Measurements from ENCODE around the gene MB21D2.

The MB21D2 gene

DNA sequence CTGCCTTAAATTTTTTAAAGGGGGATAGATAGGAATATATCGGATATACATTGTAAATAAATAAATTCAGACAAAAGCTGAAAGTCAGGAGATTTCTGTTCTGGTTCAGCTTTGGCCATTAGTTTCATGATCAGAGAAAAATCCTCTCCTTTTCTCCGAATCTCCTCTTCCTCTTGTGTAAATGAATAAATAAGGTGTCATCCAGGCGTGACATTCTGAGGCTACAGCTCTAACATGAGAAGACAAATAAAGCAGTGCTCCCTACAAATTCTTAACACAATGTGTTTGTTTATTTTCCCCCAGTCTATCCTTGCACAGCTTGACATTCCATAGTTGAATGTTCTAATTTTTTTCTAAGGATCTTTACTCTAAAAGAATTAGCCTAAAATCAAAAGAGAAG lies 9.4 kb upstream of the MB21D2 start:
- in situ Hi-C loops (cut with HindIII; ENCODE audit: low sequenced_read_pairs): no loop called here

DNA sequence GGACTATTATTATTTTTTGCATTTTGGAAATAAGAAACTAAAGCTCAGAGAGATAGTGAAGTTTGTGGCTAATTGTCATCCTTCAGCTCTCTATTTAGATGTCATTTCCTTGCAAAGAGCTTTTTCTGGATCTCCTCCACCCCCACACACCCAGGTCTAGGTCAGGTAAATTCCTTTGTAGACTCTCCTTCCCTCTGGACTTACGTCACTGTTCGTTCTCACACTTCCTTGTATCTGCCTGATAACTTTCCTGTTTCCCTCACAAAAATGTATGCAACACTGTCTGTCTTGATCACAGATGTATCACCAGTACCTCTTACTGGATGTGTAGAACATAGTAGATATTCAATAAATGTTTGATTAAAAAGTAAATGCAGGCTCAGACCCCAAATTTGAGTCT lies 6.1 kb upstream of the MB21D2 start:
- in situ Hi-C loops (cut with HindIII; ENCODE audit: low sequenced_read_pairs): no loop called here

DNA sequence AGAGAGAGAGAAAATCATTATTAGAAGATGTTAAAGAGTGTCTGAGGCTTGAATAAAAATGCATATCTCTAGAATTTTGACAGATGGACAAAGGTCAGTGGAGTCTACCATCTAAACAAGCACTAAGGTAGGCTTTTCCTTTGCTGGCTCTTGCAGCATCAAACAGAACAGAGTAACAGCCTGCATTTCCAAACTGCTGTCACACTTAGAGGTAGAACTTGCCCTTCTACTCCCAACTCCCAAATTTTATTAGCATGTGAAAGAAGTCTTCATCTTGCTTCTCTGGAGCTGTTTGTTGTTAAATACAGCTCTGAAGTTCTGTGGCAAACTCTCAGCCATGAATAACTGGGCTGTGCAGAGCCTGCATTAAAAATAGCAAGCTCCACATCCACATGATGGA lies 4.1 kb upstream of the MB21D2 start:
- in situ Hi-C loops (cut with HindIII; ENCODE audit: low sequenced_read_pairs): no loop called here

DNA sequence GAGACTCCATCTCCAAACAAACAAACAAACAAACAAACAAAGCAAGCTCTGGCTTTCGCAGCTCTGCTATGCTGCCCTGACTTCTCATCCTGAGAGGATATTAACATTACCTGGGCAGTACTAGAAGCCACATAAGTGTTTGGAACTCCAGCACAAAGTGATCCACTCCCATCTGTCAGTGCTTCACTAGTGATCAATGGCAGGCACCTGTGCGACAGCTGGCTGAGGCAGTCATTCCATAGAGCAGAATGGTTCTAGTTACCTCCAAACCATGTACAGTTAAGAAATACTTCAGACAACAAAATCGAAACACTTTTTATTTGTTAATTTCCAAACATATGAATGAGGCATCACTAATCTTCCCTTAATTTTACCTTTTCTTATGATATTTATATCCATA lies 2.8 kb upstream of the MB21D2 start:
- in situ Hi-C loops (cut with HindIII; ENCODE audit: low sequenced_read_pairs): no loop called here

DNA sequence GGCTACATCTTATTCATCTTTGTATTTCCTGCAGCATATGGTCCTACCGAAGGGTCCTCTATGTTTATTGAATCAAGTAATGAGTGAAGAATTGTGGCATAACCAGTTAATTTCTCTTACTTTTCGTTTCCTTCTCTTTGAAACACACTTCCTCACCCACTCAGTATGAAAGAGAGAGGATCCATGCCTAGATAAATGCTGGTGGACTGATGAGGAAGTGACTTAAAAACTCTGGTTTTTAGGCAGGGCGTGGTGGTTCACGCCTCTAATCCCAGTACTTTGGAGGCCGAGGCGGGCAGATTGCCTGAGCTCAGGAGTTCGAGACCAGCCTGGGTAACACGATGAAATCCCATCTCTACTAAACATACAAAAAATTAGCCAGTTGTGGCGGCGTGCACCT lies 2.2 kb upstream of the MB21D2 start:
- in situ Hi-C loops (cut with HindIII; ENCODE audit: low sequenced_read_pairs): loop anchor here (5.0 kb wide), 1 partner anchor 108 kb away; no protein-coding TSS in a partner anchor

DNA sequence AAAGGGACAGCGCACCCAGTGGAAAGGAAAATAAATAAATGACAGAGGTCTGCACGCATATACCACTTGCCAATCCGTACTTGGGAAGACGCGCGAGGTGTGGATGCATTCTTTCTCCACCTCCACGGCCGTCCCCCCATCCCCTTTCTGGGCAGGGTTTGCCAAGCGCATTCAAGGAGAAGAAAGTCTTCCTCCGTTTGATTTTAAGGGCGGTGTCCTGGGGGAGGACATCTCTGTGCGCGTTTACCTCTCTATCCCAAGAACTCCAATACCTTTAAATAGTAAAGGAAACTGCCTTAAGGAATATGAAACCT lies 576 bp upstream of the MB21D2 start:
- in situ Hi-C loops (cut with HindIII; ENCODE audit: low sequenced_read_pairs): loop anchor here (5.0 kb wide), 1 partner anchor 106 kb away; no protein-coding TSS in a partner anchor

DNA sequence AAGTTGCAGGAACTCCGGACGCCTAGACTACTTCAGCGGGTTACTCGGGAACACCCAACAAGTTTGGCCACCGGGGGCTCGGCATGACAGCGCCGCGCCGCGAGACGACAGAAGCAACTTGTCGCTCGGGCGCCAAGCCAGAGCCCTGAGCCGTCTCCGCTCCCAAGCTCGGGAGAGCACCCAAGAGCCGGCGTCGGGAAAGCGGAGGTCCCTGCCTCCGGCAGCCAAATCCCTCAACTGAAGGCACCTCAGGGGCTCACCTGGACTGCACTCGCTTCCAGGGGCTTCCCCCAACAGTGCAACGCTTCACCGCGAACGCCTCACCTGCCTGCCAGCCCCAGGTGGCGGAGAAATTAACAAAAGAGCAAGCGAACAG lies 640 bp downstream of the MB21D2 start:
- in situ Hi-C loops (cut with HindIII; ENCODE audit: low sequenced_read_pairs): loop anchor here (5.0 kb wide), 1 partner anchor 105 kb away; no protein-coding TSS in a partner anchor

DNA sequence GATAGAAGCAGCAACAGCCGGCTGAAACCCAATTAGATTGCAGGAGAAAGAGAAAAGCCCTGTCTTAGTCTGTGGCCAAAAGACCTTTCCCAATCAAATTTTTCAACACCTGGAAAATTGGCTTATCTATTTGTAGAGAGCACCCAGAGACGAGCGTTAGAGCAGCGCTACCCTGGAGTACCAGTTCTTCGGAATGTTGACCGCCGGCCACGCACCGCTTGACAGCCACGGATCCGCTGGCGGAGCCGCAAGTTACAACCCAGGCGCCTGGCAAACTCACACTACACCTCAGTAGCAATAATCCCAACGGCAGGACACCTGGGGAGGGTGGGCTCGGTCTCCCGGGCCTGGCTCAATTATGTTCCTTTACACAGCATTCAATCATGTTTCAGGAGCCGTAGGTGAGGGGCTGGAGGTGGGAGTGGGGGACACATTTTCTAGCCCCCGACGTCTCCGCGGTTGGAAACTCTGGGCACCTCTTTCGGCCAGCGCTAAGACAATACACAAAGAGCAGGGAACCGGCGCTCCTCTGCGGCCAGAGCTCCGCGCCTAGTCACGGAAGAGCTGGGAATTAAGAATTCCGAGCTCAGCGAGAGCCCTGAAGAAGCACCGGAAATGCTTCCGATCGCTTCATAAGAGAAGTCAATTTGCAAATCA lies 1.2 kb downstream of the MB21D2 start:
- in situ Hi-C loops (cut with HindIII; ENCODE audit: low sequenced_read_pairs): loop anchor here (5.0 kb wide), 1 partner anchor 104 kb away; no protein-coding TSS in a partner anchor

DNA sequence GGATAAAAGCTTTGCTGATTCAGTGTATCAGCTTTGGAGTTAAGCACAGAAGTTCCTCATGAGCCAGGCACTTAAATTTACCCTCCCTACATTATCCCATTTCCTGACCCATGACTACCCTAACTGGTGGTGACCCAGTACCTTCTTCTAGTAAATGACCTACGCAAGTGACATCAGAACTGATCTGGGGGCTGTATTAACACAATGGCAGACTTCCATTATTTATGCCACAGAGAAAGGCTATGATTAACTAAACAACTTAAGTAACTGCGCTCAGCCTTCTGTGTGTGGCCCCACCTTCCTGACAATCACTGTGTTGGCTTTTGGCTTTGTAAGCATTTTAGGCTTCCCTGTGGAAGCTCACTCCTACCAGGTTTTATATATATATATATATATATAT lies 1.9 kb downstream of the MB21D2 start:
- in situ Hi-C loops (cut with HindIII; ENCODE audit: low sequenced_read_pairs): loop anchor here (5.0 kb wide), 1 partner anchor 103 kb away; no protein-coding TSS in a partner anchor

DNA sequence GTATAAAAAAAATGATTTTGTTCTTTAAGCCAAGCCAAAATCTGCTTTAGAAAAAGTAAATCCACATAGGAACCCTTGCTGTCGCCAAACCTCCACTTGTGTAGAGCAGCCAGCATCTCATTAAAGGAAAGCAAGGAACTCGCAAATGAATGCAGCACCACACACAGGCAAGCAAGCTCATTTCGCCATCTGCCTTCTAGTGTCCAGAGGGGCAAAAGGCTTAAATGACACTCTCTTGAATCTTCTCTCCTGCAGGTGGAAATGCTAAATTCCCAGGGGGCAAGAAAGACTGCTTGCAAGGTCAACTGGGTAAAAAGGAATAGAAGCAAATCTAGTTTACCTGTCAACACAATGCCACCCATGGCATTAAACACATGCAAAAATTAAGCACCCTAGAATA lies 2.4 kb downstream of the MB21D2 start:
- in situ Hi-C loops (cut with HindIII; ENCODE audit: low sequenced_read_pairs): loop anchor here (5.0 kb wide), 1 partner anchor 103 kb away; no protein-coding TSS in a partner anchor

DNA sequence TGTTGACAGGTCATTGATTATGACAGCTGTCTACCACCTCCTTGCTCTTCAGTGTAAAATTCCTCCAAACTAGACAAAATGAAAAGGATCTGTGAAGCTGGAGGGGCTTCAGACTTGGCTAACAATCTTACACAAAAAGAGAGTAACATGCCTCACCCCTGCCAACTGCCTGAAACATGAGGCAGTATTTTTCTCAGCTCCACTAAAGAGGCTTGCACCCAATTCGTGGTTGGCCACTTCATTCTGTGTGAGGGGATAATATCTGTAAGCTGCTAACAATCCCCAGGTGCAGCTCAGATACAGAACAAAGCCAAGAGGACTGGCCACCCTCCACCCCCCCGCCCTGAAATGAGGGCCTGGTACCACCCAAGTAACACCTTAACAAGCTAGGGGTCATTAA lies 2.8 kb downstream of the MB21D2 start:
- in situ Hi-C loops (cut with HindIII; ENCODE audit: low sequenced_read_pairs): loop anchor here (5.0 kb wide), 1 partner anchor 103 kb away; no protein-coding TSS in a partner anchor

DNA sequence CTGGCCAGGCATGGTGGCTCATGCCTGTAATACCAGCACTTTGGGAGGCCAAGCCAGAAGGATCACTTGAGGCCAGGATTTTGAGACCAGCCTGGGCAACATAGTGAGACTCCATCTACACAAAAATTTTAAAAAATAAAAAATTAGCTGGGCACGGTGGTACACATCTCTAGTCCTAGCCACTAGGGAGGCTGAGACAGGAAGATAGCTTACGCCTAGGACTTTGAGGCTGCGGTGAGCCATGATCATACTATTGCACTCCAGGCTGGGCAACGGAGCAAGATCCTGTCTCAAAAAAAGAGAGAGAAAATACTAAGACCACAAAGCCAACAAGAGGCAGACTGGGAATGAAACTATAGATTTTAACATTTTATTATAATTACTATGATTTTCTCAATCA lies 4.1 kb downstream of the MB21D2 start:
- in situ Hi-C loops (cut with HindIII; ENCODE audit: low sequenced_read_pairs): no loop called here

DNA sequence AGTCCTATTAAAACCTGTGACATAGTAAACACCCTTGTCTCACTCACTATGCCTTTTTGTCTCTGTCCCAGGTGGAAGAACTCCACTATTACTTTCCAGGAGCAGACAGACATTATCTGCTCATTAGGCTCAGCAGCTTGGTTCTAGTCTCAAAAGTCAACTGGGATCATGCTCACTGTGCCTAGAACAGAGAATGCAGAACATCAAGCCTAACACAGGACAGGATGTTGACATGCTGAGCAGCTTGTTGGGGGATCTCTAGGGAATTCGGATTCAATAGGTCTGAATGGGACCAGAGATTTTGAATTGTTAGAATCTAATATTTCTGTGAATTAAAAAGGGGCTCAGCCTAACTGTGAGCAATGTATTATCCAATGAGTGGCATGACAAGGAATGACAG lies 6.4 kb downstream of the MB21D2 start:
- in situ Hi-C loops (cut with HindIII; ENCODE audit: low sequenced_read_pairs): no loop called here

DNA sequence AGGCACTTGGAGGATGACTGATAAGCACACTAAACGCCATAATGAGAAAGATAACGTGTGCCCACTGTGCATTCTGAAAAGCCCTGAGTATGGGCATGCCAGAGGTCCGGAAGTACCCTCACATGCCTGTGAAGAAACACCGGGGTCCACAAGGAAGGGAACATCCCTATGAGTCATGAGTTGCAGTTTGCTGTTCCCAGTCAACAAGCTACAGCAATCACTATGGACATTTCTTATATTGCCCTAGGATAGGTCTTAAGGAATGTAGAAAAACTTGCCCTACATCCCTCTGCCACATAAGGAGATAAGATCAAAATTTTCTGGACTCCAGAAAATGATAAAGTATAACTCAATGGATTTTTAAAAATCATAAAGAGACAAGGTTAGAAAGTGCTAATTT lies 9.9 kb downstream of the MB21D2 start:
- in situ Hi-C loops (cut with HindIII; ENCODE audit: low sequenced_read_pairs): no loop called here

DNA sequence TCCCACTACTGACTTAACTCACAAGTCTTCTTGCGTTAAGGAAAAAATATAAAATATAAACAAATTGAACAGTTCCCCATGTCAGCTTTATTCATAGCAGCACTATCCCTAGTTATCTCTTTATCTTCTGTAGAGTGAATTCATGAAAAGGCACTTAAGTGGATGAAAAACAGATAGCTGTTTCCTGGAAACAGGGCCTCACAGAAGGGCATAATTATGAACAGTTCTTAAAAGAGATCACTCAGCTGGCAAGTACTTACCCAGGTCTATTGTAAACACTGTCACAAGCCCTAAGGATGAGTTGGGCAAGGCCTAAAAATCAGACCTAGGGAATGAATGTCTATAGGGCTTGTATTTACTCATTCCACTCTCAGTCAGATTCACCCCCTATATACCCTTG lies 10.7 kb downstream of the MB21D2 start:
- in situ Hi-C loops (cut with HindIII; ENCODE audit: low sequenced_read_pairs): no loop called here

DNA sequence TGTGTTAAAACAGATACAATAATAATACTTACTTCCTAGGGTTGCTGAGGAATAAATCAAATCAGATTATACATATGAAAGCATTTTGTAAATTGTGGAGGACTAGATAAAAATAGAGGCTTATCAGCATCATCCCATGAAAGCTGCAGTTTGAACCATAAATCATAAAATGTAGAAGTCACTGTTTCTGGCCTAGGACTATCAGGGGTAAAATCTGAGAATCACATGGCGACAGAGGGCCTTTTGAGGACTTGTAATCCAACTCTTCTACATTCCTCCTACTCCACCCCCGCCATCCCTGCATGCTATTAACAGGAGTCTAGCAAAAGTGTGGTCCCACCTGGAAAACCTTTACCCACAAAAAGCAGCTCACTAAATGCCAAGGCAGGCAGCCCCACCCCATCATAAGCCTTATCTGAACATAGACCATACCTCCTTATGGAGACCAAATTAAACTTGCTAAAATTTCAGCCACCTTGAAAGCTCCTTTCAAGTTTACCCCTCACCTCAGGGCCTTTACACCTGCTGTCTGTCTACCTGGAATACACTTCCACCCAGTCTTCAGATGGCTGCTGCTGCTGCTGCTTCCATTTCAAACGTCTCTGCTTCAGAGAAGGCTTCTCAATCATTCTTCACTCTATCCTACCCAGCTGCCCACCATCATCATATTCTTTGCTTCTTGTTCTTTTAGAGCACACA lies 11.5 kb downstream of the MB21D2 start:
- in situ Hi-C loops (cut with HindIII; ENCODE audit: low sequenced_read_pairs): no loop called here

DNA sequence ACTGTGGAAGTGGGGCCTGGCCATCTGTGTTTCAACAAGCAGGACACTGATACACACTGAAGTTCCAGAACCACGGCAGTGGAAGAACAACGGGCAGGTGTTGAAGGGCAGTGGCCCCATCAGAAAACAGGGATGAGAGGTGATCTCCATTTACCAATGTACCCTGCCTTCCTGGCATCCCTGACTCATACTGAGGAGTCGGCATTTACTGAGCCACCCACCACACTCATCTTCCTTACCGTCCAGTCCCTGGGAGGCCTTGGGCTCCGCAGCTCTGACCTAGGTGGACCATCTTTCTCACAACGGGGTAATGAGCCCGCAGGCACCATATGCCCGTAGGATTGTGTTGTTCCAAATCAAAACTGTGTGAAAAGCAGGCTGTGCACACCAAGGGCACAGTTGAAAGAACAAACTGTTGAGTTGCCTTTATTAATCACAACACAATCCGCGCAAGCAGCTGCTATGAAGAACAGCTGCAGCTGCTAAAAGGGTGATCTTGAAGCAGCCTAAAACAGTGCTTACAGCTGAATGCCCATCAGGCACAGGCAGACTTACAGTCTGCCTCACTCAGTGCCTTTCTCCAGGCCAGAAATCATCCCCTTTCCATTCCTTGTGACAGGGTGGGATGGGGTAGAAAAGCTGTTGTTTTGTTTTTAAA lies 12.9 kb downstream of the MB21D2 start:
- in situ Hi-C loops (cut with HindIII; ENCODE audit: low sequenced_read_pairs): no loop called here

DNA sequence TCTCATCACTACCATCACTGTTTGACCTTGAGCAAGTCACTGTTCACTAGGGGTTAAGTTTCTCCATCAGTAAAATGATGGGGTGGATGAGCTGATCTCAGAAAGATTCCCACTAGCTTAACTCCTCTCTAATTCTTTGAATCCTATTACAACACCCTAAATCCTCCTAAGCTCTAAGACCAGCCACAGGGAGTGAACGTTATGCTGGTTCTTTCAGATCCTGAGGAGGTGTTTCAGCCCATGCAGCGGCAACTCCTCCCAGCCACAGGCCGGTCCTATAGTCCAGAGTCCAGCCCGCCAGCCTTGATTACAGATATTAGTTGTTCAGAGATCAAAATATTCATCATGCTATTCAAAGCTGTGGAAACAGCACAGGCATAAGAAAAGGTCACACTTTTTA lies 15.1 kb downstream of the MB21D2 start:
- in situ Hi-C loops (cut with HindIII; ENCODE audit: low sequenced_read_pairs): no loop called here

DNA sequence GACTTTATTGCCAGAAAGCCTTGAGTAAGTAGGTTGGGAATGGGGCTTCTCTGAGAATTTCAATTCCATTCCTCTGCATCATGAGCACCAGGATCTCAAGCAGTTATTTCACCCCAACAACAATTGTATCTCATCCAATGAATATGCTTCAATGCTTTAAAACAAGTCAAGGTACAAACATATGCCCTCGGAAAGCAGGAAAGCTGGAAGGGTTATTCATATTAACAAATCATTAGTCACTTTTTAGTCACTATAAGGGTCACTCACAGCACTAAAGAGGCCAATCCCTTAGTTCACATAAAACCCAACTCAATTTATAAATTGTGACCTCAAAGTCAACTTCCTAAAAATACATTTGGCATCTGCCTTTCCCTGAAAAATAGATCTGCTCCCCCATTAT lies 16.2 kb downstream of the MB21D2 start:
- in situ Hi-C loops (cut with HindIII; ENCODE audit: low sequenced_read_pairs): no loop called here

DNA sequence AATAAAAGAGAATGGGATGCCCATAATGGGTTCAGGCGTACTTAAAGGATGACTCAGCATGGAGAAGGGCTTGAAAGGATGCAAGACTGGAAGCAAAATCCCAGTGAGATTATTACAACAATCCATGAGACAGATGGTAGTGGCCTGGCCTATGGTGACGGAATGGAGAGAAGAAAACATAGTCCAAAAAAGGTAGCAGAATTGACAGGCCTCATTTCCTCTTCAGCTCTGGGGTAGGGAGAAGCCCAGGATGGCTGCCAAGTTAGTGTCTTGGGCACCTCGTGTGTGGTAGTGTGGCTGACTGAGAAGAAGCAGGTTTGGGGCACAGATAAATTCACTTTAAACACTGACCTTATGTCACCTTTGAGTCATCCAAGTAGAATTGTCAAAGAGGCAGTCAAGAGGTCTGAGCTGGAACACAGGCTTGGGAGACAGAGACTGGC lies 18.1 kb downstream of the MB21D2 start:
- in situ Hi-C loops (cut with HindIII; ENCODE audit: low sequenced_read_pairs): no loop called here

DNA sequence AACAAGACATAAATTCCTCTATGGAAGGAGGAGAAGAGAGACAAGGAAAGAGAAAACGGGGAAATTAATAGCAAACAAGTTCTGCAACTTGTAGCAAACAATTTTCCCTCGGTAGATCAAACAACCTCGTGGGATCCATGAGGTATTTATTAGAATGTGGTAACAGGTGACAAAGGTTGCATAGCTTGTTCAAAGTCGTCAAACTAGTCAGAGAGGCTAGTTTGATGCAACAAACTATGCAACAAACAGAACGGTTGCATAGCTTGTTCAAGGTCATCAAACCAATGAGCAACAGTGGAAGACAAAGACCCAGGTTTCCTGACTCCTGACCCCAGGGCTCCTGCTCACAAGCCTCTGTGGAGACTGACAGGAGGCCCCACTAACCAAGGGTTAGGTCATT lies 20.7 kb downstream of the MB21D2 start:
- in situ Hi-C loops (cut with HindIII; ENCODE audit: low sequenced_read_pairs): no loop called here

DNA sequence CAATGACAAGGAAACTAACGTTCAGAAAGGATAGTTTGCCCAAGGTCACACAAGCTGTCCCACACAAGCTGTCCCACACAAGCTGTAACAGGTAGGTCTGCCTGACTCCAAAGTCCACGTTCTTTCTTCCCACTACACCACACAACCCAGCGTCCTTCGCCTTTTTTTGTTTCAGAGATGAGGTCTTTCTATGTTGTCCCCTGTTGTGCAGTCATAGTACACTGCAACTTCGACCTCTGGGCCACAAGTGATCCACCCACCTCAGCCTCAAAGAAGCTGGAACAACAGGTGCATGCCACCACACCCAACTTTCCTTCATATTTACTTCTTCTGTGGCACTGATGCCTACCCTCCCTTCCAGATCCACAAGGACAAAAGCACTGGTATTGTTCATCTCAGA lies 21.4 kb downstream of the MB21D2 start:
- in situ Hi-C loops (cut with HindIII; ENCODE audit: low sequenced_read_pairs): no loop called here

Measured in endothelial cell of hepatic sinusoid (primary cell).